ENCODE results near the gene MRGPRF.

The MRGPRF gene

GRCh38 chr11:69009441-69010211 lies 3.4 kb downstream of the MRGPRF start (continued):
- TF ChIP-seq ZNF768 (tag by site-specific recombination; IDR thresholded peaks at IDR 0.05), result no peak

GRCh38 chr11:69008737-69009440 lies 4.2 kb downstream of the MRGPRF start:
- ChIA-PET CTCF (interaction anchor here (1.1 kb wide), 1 partner anchor 11 kb away, joined by 4 read pairs; no protein-coding TSS in a partner anchor), POLR2A (interaction anchor here (0.5 to 3.1 kb wide), 4 partner anchors 13 to 592 kb away, joined by 4 to 9 read pairs (median 5); partner anchors contain the start of gene TPCN2)
- Histone ChIP-seq H3K4me3 (ENCODE audit: low read depth, low read length) (no peak overlapping the region), H3K27ac (ENCODE audit: extremely low read depth, low read depth, low read length) (no peak overlapping the region), H3K9me3 (ENCODE audit: control insufficient read depth, insufficient read depth, low read depth, low read length) (no peaks in the 10 kb centered on the region), H3K36me3 (ENCODE audit: control insufficient read depth in 2 of 2, insufficient read depth in 1 of 2, low read length in 2 of 2) (no peaks in the 10 kb centered on the region), H3K4me1 (ENCODE audit: control insufficient read depth, insufficient read depth, low read length) (no peaks in the 10 kb centered on the region)
- TF ChIP-seq ZNF148 (tag by site-specific recombination; IDR thresholded peaks at IDR 0.05; ENCODE audit: borderline replicate concordance) (no peak), KLF1 (tag by site-specific recombination; IDR thresholded peaks at IDR 0.05) (peak; percentile 52), ZNF600 (tag by site-specific recombination; IDR thresholded peaks at IDR 0.05) (peak; percentile 53; the same call in 1 of the 2 replicates), REST (tag by site-specific recombination; IDR thresholded peaks at IDR 0.05) (no peak), ZBTB48 (tag by site-specific recombination; IDR thresholded peaks at IDR 0.05) (no peak), ZNF776 (tag by site-specific recombination; IDR thresholded peaks at IDR 0.05; ENCODE audit: borderline replicate concordance) (no peak), SP2 (tag by site-specific recombination; IDR thresholded peaks at IDR 0.05) (0 out of 2 replicates have a peak, but pooled peaks have one; percentile 15)

- CTCF ChIA-PET, result no interaction called here
- Histone ChIP-seq H3K4me3 (ENCODE audit: low read depth, low read length) (no peak overlapping the region), H3K36me3 (ENCODE audit: control insufficient read depth in 2 of 2, insufficient read depth in 1 of 2, low read length in 2 of 2) (no peaks in the 10 kb centered on the region), H3K4me1 (ENCODE audit: control insufficient read depth, insufficient read depth, low read length) (no peaks in the 10 kb centered on the region), H3K27ac (ENCODE audit: extremely low read depth, low read depth, low read length) (no peak overlapping the region), H3K9me3 (ENCODE audit: control insufficient read depth, insufficient read depth, low read depth, low read length) (no peaks in the 10 kb centered on the region)
- POLR2A ChIA-PET, result interaction anchor here (0.6 to 3.1 kb wide), 3 partner anchors 14 to 41 kb away, joined by 3 to 9 read pairs (median 5); partner anchors contain the start of gene TPCN2
- TF ChIP-seq ZNF768 (tag by site-specific recombination; IDR thresholded peaks at IDR 0.05) (no peak), ZNF664 (tag by site-specific recombination; IDR thresholded peaks at IDR 0.05) (no peak), ZNF10 (tag by site-specific recombination; IDR thresholded peaks at IDR 0.05) (no peak), ZSCAN4 (tag by site-specific recombination; IDR thresholded peaks at IDR 0.05) (no peak), ZNF658 (tag by site-specific recombination; IDR thresholded peaks at IDR 0.05) (no peak), ZNF677 (tag by site-specific recombination; IDR thresholded peaks at IDR 0.05) (no peak), ZNF692 (tag by site-specific recombination; IDR thresholded peaks at IDR 0.05) (no peak), ZNF202 (tag by site-specific recombination; IDR thresholded peaks at IDR 0.05; ENCODE audit: borderline replicate concordance) (no peak), ZSCAN30 (tag by site-specific recombination; IDR thresholded peaks at IDR 0.05) (no peak), ZNF660 (tag by site-specific recombination; IDR thresholded peaks at IDR 0.05) (no peak), BCL6B (tag by site-specific recombination; IDR thresholded peaks at IDR 0.05) (no peak), ZNF549 (tag by site-specific recombination; IDR thresholded peaks at IDR 0.05) (no peak), ZNF302 (tag by site-specific recombination; IDR thresholded peaks at IDR 0.05; ENCODE audit: low read depth) (no peak), ZNF433 (tag by site-specific recombination; IDR thresholded peaks at IDR 0.05; ENCODE audit: low read depth) (no peak)
These were observed 5.1 kb downstream of the MRGPRF start for GRCh38 chr11:69007975-69008381.
